Subcutaneous adipose tissue (tissue), 4 donors: ENCODE results near the gene UNC5A. TPM values are rescaled to one million over a fixed set of nuclear protein-coding genes. Genes with fewer than 3 reads are reported as not detected.

Experiments used
- total RNA-seq, 4 donors: library from RNA; depleted of rRNA; stranded (reverse); fragments of >200 nt; gene quantifications; one replicate each; pipeline ENCODE4 v1.1.0, GENCODE V29; 2016
- TF ChIP-seq, protein P1 (sequence below): fragments of 450-650 bp; IDR thresholded peaks from one replicate; pipeline ENCODE4 v1.5.1; 2016; ENCODE audit warnings: low read depth, mild to moderate bottlenecking, control low read depth, antibody characterized with exemption, moderate library complexity

The UNC5A gene
- total RNA-seq, 4 donors from 2014 or later: 0.17 to 0.19 TPM; not detected in 2

DNA sequence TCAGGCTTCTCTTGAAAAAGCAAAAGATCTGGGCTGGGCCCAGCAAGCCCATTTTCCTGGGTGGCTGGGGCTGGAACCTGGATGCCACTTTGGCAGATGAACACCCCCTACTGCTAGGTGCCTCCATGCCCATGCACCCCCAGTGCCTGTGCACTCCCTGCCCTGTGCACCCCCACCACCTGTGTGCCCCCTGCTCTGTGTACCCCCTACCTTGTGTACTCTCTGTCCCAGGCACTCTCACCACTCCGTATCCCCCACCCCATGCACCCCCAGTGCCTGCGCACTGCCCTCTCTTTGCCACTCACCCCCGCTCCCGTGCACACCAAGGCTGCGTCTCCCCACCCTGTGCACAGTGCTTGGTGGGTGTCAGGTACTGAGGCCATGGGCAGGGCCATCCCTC, 14.2 kb downstream of the UNC5A start:
- TF ChIP-seq, protein P1, sequence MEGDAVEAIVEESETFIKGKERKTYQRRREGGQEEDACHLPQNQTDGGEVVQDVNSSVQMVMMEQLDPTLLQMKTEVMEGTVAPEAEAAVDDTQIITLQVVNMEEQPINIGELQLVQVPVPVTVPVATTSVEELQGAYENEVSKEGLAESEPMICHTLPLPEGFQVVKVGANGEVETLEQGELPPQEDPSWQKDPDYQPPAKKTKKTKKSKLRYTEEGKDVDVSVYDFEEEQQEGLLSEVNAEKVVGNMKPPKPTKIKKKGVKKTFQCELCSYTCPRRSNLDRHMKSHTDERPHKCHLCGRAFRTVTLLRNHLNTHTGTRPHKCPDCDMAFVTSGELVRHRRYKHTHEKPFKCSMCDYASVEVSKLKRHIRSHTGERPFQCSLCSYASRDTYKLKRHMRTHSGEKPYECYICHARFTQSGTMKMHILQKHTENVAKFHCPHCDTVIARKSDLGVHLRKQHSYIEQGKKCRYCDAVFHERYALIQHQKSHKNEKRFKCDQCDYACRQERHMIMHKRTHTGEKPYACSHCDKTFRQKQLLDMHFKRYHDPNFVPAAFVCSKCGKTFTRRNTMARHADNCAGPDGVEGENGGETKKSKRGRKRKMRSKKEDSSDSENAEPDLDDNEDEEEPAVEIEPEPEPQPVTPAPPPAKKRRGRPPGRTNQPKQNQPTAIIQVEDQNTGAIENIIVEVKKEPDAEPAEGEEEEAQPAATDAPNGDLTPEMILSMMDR: no peak

DNA sequence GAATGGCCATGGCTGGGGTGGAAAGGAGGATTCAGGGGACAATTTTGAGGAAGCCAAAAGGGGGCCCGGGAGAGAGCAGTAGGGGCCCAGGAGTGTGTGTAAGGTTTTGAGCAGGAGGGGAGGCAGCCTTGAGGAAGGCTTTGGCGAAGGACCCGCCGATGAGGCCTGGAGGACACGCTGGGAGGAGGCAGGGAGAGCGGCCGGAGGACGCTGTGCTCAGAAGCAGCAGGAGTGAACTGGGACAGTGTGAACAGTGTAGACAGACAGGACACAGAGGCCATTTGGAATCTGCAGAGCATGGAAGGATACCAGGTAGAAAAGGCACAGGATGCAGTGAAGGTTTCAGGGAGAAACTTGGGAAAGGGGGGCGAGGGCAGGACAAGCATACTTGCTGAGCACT, 14.9 kb downstream of the UNC5A start:
- TF ChIP-seq, protein P1: no peak

DNA sequence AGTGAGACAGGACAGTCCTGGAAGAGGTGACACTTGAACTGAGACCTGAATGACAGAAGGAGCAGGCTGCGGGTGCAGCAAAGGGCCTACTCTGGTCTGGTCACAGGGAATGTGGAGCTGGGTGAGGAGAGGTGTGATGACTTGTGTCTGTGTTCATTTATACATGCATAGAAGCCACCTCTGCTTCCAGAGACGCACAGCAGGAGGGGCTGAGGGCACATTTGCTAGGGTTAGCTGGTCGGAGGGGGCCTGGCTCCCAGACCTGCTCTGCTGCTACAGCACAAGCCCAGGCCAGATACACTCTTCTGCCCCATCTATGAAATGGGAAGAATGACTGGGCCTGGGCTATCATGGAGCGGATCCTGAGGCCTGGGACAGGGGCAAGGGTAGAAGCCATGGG, 15.6 kb downstream of the UNC5A start:
- TF ChIP-seq, protein P1: no peak

DNA sequence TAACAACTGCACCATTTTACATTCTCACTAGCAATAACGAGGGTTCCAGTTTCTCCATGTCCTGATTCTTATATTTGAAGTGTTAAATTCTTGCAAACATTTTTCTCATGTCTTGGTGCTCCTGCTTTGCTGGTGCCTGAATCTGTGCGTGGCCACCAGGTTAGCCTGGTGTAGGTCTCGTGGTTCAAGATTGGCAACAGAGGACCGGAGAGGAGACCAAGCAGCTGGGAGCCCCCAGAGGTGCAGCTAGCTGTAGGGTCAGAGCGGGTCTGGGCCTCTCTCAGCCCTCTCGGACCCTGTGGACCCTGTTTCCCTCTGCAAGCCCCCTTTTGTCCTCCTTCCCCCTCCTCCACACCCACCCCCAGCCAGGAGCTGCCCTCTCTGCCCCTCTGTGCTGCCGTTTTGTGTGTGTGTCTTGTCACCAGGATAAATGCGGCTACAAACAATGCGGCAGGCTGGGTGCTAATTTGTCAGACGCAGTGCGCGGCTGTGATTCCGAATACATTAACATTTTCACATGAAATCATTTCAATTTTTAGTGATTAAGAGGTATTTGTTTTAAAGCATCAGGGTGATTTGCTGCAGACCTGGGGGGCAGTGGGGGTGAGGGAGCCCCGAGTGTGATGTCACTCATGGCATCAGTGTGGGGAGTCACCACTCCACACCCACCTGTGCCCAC, 17.5 kb downstream of the UNC5A start:
- TF ChIP-seq, protein P1: no peak

DNA sequence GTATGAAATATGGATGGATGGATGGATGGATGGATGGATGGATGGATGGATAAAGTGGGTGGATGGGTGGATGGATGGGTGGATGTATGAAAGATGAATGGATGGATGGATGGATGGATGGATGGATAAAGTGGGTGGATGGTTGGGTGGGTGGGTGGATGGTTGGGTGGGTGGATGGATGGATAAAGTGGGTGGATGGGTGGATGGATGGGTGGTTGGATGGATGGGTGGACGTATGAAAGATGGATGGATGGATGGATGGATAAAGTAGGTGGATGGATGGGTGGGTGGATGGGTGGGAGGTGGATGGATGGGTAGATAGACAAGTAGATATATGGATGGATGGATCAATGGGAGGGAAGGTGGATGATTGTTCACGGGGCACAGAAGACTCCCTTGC, 19.0 kb downstream of the UNC5A start:
- TF ChIP-seq, protein P1: no peak

DNA sequence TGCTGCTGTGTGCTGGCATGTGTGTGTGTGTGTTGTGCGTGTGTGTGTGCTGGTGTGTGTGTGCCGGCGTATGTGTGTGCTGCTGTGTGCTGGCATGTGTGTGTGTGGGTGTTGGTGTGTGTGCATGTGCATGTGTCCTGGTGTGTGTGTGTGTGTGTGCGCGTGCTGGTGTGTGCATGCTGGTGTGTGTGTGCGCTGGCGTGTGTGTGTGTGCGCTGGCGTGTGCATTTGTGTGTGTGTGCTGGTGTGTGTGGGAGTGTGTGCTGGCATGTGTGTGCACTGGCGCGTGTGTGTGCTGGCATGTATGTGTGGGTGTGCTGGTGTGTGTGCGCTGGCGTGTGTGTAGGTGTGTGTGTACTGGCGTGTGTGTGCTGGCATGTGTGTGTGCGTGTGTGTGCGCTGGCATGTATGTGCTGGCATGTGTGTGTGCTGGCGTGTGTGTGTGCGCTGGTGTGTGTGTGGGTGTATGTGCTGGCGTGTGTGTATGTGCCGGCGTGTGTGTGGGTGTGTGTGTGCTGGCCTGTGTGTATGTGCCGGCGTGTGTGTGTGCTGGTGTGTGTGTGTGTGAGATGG, 20.1 kb downstream of the UNC5A start:
- TF ChIP-seq, protein P1: no peak

DNA sequence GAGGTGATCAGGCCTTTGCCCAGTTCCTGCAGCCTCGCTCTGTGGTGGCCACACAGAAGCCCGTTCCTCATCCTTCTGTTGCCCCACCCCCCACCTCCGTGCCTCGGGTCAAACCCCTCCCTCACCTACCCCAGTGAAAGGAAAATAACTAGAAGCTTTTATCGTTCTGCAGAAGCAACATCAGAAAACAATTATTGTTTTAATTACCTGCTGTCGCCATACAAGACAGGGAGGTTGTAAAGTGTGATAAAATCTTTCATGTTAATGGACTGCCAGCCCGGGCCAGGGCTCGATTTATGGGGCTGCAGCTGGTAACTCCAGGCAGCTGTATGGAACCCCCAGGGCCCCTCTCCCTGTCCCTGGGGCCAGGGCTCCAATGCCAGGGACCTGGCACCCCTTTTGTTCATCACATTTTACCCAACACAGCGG, 20.6 kb downstream of the UNC5A start:
- TF ChIP-seq, protein P1: no peak
